Inflammatory macrophage (primary cell): ENCODE results near the gene NPR1.
"Not testable (repeated sequence)": the region's sequence is repeated elsewhere in the genome, so short reads cannot be mapped to it uniquely, and the experiment has no call there.

ENCODE experiments used
- DNase-seq, 2 donors: peaks; one replicate each; pipeline ENCODE4 v3.0.0-alpha.2; 2020 to 2022

Gene NPR1

GRCh38 chr1:153683854-153684253, 5.4 kb downstream of the NPR1 start:
- DNase-seq, result peak; percentile 35 to 42

- DNase-seq, result no peak
Measured at GRCh38 chr1:153684892-153685291, 6.4 kb downstream of the NPR1 start.

GRCh38 chr1:153685544-153686340, 7.3 kb downstream of the NPR1 start:
- no peak for DNase-seq

GRCh38 chr1:153687346-153688125, 9.0 kb downstream of the NPR1 start:
- peak; percentile 11 to 50 for DNase-seq

- DNase-seq, result peak; percentile 11 to 50
Measured at GRCh38 chr1:153688276-153688675, 9.8 kb downstream of the NPR1 start.

GRCh38 chr1:153688736-153689328, 10.3 kb downstream of the NPR1 start:
- no peak for DNase-seq

- no peak for DNase-seq
Measured at GRCh38 chr1:153693466-153693865, 15.0 kb downstream of the NPR1 start.

- DNase-seq, result no peak
Measured at GRCh38 chr1:153696741-153697140, 18.3 kb downstream of the NPR1 start.

GRCh38 chr1:153697191-153698019, 18.9 kb downstream of the NPR1 start:
- DNase-seq, result no peak

GRCh38 chr1:153698020-153698922, 19.8 kb downstream of the NPR1 start:
- DNase-seq, result no peak

- DNase-seq, result peak in 1 of 2 donors; percentile 18
Measured at GRCh38 chr1:153698923-153699714, 20.6 kb downstream of the NPR1 start.

- DNase-seq, result no peak
Measured at GRCh38 chr1:153699768-153700167, 21.3 kb downstream of the NPR1 start.

GRCh38 chr1:153705484-153705883, 27.0 kb downstream of the NPR1 start:
- no peak for DNase-seq

- DNase-seq, result no peak
Measured at GRCh38 chr1:153711026-153711425, 32.5 kb downstream of the NPR1 start.

- not testable (repeated sequence) for DNase-seq
Measured at GRCh38 chr1:153716211-153716610, 37.7 kb downstream of the NPR1 start.

- DNase-seq, result no peak
Measured at GRCh38 chr1:153717330-153717729, 38.8 kb downstream of the NPR1 start.

GRCh38 chr1:153723687-153724086, 45.2 kb downstream of the NPR1 start:
- no peak for DNase-seq

- not testable (repeated sequence) for DNase-seq
Measured at GRCh38 chr1:153724634-153725033, 46.1 kb downstream of the NPR1 start.

GRCh38 chr1:153727463-153728304, 49.2 kb downstream of the NPR1 start, which contains the start of gene INTS3:
Gene INTS3, plus strand, starts transcription at chr1:153728050. Its CDS starts 585 bp downstream, at chr1:153728635.
- DNase-seq, result peak; percentile 100
